Measurements from ENCODE around the gene SWT1. TPM values are rescaled to one million over a fixed set of nuclear protein-coding genes. Genes with fewer than 3 reads are reported as not detected.

The SWT1 gene
- total and polyA plus RNA-seq, 2 experiments from 2014 or later, result 3.4 to 9.5 TPM

DNA sequence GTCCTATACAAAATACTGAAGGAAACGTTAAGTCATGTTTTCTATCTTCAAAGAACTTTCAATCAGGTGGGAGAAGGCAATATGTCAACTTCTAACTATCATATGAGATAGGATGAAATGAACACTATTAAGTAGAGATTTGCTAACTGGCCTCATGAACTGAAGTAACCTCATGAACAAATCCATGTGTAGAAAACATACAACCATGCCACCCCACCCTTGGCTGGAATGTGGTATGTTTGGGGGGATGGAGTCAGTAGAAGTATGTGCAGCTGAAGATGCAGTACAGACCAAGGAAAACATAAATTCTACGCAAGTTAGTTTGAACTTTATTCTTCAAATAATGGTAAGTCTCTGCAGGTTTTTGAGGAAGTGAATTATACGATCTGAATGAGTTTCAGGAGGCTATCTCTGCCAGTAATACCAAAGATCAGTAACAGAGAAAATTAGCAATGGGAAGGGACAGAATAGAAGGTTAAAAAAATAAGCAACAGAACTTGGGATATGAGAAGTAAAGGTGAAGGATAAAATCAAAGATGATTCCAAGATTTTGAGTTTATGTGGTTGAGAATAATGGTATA, 4.7 kb upstream of the SWT1 start:
- Histone ChIP-seq H3K9me3 (ENCODE audit: low read depth) (no peaks in the 10 kb centered on the region), H3K27ac (peak overlapping the region; percentile 42), H3K4me2 (peak overlapping the region; percentile 10), H3K9me2 (replicated peaks; ENCODE audit: insufficient read depth) (no peaks in the 10 kb centered on the region), H3K4me1 (ENCODE audit: insufficient read depth) (peaks cover 20% of the 10 kb centered on the region), H3K36me3 (replicated peaks; ENCODE audit: insufficient read depth, low read depth) (no peaks in the 10 kb centered on the region), H3K4me3 (no peak overlapping the region), H3K27me3 (no peaks in the 10 kb centered on the region), H3K79me2 (peaks cover 34% of the 10 kb centered on the region), H2AFZ (no peak overlapping the region), H4K20me1 (ENCODE audit: insufficient read depth, poor library complexity, severe bottlenecking) (no peaks in the 10 kb centered on the region)
- whole genome bisulfite sequencing (ENCODE audit: low lambda C conversion rate, missing lambda C conversion rate), result 77% methylated on average over 3 of the region's 3 CpGs
- TF ChIP-seq, protein P1, sequence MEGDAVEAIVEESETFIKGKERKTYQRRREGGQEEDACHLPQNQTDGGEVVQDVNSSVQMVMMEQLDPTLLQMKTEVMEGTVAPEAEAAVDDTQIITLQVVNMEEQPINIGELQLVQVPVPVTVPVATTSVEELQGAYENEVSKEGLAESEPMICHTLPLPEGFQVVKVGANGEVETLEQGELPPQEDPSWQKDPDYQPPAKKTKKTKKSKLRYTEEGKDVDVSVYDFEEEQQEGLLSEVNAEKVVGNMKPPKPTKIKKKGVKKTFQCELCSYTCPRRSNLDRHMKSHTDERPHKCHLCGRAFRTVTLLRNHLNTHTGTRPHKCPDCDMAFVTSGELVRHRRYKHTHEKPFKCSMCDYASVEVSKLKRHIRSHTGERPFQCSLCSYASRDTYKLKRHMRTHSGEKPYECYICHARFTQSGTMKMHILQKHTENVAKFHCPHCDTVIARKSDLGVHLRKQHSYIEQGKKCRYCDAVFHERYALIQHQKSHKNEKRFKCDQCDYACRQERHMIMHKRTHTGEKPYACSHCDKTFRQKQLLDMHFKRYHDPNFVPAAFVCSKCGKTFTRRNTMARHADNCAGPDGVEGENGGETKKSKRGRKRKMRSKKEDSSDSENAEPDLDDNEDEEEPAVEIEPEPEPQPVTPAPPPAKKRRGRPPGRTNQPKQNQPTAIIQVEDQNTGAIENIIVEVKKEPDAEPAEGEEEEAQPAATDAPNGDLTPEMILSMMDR (IDR thresholded peaks at IDR 0.05; ENCODE audit: poor library complexity), result no peak
- no peak for TF ChIP-seq EZH2 (IDR thresholded peaks at IDR 0.05; ENCODE audit: borderline replicate concordance)
- no peak for TF ChIP-seq EZH2phosphoT487 (IDR thresholded peaks at IDR 0.05; ENCODE audit: low read depth, severe bottlenecking, unreplicated experiment)
- peak; percentile 29 for DNase-seq (ENCODE audit: low spot score)

DNA sequence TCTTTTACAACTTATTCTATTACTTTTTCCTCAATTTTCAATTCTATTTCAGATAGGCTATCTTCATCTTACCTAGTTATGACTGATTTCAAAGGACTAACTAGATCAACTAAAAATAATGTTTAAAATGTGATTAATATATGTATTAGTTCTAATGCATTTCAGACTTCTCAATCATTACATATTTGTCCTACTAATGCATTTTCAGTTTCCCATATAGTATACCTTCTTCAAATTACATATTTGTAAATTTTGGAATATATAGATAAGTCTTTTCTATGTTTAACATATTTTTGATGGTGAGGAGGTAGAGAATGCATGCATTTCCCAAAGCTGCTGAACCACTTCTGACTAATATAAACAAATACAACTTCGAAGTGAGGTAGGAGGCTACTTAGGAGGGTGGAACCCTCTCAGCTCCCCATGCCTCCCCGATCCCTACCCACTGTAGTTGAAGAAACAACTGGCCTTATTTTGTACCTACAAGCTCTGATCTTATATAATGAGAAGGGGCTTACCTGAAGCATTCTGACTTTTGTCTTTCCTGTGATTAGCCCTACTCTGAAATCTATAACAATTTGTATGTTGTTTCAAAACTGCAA, 2.0 kb upstream of the SWT1 start:
- no peak for TF ChIP-seq EZH2 (IDR thresholded peaks at IDR 0.05; ENCODE audit: borderline replicate concordance)
- TF ChIP-seq EZH2phosphoT487 (IDR thresholded peaks at IDR 0.05; ENCODE audit: low read depth, severe bottlenecking, unreplicated experiment), result no peak
- TF ChIP-seq, protein P1 (IDR thresholded peaks at IDR 0.05; ENCODE audit: poor library complexity), result no peak
- DNase-seq (ENCODE audit: low spot score), result peak; percentile 5
- Histone ChIP-seq H3K27ac (peak overlapping the region; percentile 96), H2AFZ (no peak overlapping the region), H4K20me1 (ENCODE audit: insufficient read depth, poor library complexity, severe bottlenecking) (no peaks in the 10 kb centered on the region), H3K9me3 (ENCODE audit: low read depth) (no peaks in the 10 kb centered on the region), H3K36me3 (replicated peaks; ENCODE audit: insufficient read depth, low read depth) (no peaks in the 10 kb centered on the region), H3K79me2 (peaks cover 50% of the 10 kb centered on the region), H3K27me3 (no peaks in the 10 kb centered on the region), H3K4me2 (peak overlapping the region; percentile 83), H3K4me1 (ENCODE audit: insufficient read depth) (peaks cover 26% of the 10 kb centered on the region), H3K4me3 (peak overlapping the region; percentile 65), H3K9me2 (replicated peaks; ENCODE audit: insufficient read depth) (no peaks in the 10 kb centered on the region)
- WGBS (ENCODE audit: low lambda C conversion rate, missing lambda C conversion rate), result 32% methylated on average over 2 of the region's 2 CpGs

DNA sequence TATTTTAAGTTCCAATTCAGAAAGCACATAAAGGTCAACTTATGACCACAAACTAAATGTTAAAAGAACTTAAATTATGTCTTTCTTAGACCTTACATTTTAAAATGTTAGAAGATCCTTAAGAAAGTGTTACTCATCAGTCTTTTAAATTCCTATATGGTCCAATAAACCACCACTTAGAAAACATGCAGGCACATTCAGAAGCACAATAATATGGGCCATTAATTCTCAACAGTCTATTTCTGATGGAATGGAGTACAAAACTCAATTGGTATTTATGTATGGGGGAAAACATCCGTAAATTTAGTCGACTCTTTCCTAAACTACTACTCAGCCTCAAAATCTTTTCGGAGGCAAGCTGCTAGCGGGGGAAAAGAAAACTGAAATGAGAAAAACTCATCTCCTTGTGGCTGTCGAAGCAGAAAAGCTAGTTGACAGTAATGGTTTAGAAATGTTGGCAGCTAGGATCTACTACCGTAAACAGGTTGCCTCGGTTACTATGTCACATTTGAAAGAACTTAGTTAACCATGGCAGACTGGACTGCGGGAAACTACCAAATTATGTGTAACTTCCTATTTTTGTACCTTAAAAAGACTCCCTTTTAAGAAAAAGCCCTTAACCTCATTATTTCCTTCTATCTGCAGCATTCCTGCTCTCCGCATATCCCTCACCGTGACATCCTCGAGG, 1.2 kb upstream of the SWT1 start:
- peak overlapping the region; percentile 83 for H3K4me2 ChIP-seq
- H3K4me3 ChIP-seq, result peak overlapping the region; percentile 65
- no peaks in the 10 kb centered on the region for H4K20me1 ChIP-seq (ENCODE audit: insufficient read depth, poor library complexity, severe bottlenecking)
- 24% methylated on average over 11 of the region's 11 CpGs for WGBS (ENCODE audit: low lambda C conversion rate, missing lambda C conversion rate)
- peaks cover 50% of the 10 kb centered on the region for H3K79me2 ChIP-seq
- H3K9me3 ChIP-seq (ENCODE audit: low read depth), result no peaks in the 10 kb centered on the region
- no peaks in the 10 kb centered on the region for H3K27me3 ChIP-seq
- peaks cover 26% of the 10 kb centered on the region for H3K4me1 ChIP-seq (ENCODE audit: insufficient read depth)
- no peak for TF ChIP-seq EZH2phosphoT487 (IDR thresholded peaks at IDR 0.05; ENCODE audit: low read depth, severe bottlenecking, unreplicated experiment)
- TF ChIP-seq, protein P1 (IDR thresholded peaks at IDR 0.05; ENCODE audit: poor library complexity), result no peak
- TF ChIP-seq EZH2 (IDR thresholded peaks at IDR 0.05; ENCODE audit: borderline replicate concordance), result no peak
- peak overlapping the region; percentile 65 for H2AFZ ChIP-seq
- H3K36me3 ChIP-seq (replicated peaks; ENCODE audit: insufficient read depth, low read depth), result no peaks in the 10 kb centered on the region
- peak overlapping the region; percentile 96 for H3K27ac ChIP-seq
- H3K9me2 ChIP-seq (replicated peaks; ENCODE audit: insufficient read depth), result no peaks in the 10 kb centered on the region
- DNase-seq (ENCODE audit: low spot score), result peak; percentile 16
